ENCODE data around the gene ZNF138. TPM values are rescaled to one million over a fixed set of nuclear protein-coding genes. Genes with fewer than 3 reads are reported as not detected.
"Not testable (repeated sequence)": the region's sequence is repeated elsewhere in the genome, so short reads cannot be mapped to it uniquely, and the experiment has no call there.

The ZNF138 gene
- total RNA-seq, 4 donors from 2014 or later, result 24.3 to 61.3 (median 29.7) TPM

GRCh38 chr7:64811767-64812166 is 17.5 kb downstream of the ZNF138 start:
- Histone ChIP-seq H3K36me3 (peaks cover 11% of the 10 kb centered on the region), H3K4me1 (no peaks in the 10 kb centered on the region), H3K9me3 (no peaks in the 10 kb centered on the region), H3K27me3 (no peaks in the 10 kb centered on the region), H3K27ac (no peak overlapping the region), H3K4me3 (no peak overlapping the region)
- TF ChIP-seq POLR2A (IDR thresholded peaks at IDR 0.05), result no peak
- TF ChIP-seq POLR2AphosphoS5 (IDR thresholded peaks at IDR 0.05), result no peak
- TF ChIP-seq EP300 (IDR thresholded peaks at IDR 0.05), result no peak
- no peak for TF ChIP-seq CTCF (IDR thresholded peaks at IDR 0.05)
- no peak for DNase-seq (ENCODE audit: low spot score in 2 of 2)

- Histone ChIP-seq H3K27ac (no peak overlapping the region), H3K27me3 (no peaks in the 10 kb centered on the region), H3K36me3 (peaks cover 8% of the 10 kb centered on the region), H3K9me3 (no peaks in the 10 kb centered on the region), H3K4me1 (no peaks in the 10 kb centered on the region), H3K4me3 (no peak overlapping the region)
- no peak for DNase-seq (ENCODE audit: low spot score in 2 of 2)
- no peak for TF ChIP-seq POLR2AphosphoS5 (IDR thresholded peaks at IDR 0.05)
- TF ChIP-seq POLR2A (IDR thresholded peaks at IDR 0.05), result no peak
- TF ChIP-seq EP300 (IDR thresholded peaks at IDR 0.05), result no peak
- TF ChIP-seq CTCF (IDR thresholded peaks at IDR 0.05), result no peak
- WGBS, result 89% methylated on average over 1 of the region's 1 CpG
These were observed 36.7 kb downstream of the ZNF138 start for GRCh38 chr7:64830926-64831325.

GRCh38 chr7:64832136-64832535 is 37.9 kb downstream of the ZNF138 start:
- no peak for DNase-seq (ENCODE audit: low spot score in 2 of 2)
- Histone ChIP-seq H3K27ac (no peak overlapping the region), H3K9me3 (no peaks in the 10 kb centered on the region), H3K27me3 (no peaks in the 10 kb centered on the region), H3K4me3 (no peak overlapping the region), H3K36me3 (peaks cover 8% of the 10 kb centered on the region), H3K4me1 (no peaks in the 10 kb centered on the region)
- TF ChIP-seq EP300 (IDR thresholded peaks at IDR 0.05) (no peak), POLR2AphosphoS5 (IDR thresholded peaks at IDR 0.05) (no peak), CTCF (IDR thresholded peaks at IDR 0.05) (no peak), POLR2A (IDR thresholded peaks at IDR 0.05) (no peak)
- 82% methylated on average over 4 of the region's 4 CpGs for WGBS

GRCh38 chr7:64834989-64835388 is 40.8 kb downstream of the ZNF138 start:
- H3K4me3 ChIP-seq, result no peak overlapping the region
- H3K36me3 ChIP-seq, result peaks cover 8% of the 10 kb centered on the region
- DNase-seq (ENCODE audit: low spot score in 2 of 2), result no peak
- H3K27me3 ChIP-seq, result no peaks in the 10 kb centered on the region
- H3K4me1 ChIP-seq, result no peaks in the 10 kb centered on the region
- H3K27ac ChIP-seq, result no peak overlapping the region
- 86% methylated on average over 16 of the region's 16 CpGs for WGBS
- no peaks in the 10 kb centered on the region for H3K9me3 ChIP-seq
- TF ChIP-seq POLR2AphosphoS5 (IDR thresholded peaks at IDR 0.05) (no peak), POLR2A (IDR thresholded peaks at IDR 0.05) (no peak), EP300 (IDR thresholded peaks at IDR 0.05) (no peak), CTCF (IDR thresholded peaks at IDR 0.05) (no peak)

- not testable (repeated sequence) for H3K27me3 ChIP-seq; DNase-seq (ENCODE audit: low spot score in 2 of 2)
- WGBS, result 90% methylated on average over 8 of the region's 8 CpGs
These were observed 41.6 kb downstream of the ZNF138 start for GRCh38 chr7:64835856-64836255.

GRCh38 chr7:64838051-64838450 is 43.8 kb downstream of the ZNF138 start:
- not testable (repeated sequence) for H3K9me3 ChIP-seq; DNase-seq (ENCODE audit: low spot score in 2 of 2); H3K36me3 ChIP-seq; H3K4me3 ChIP-seq; H3K27me3 ChIP-seq; H3K4me1 ChIP-seq; H3K27ac ChIP-seq
- 90% methylated on average over 5 of the region's 17 CpGs for WGBS

More at GRCh38 chr7:64835856-64836255, 41.6 kb downstream of the ZNF138 start:
- H3K9me3 ChIP-seq, H3K4me3 ChIP-seq, H3K36me3 ChIP-seq, H3K4me1 ChIP-seq, H3K27ac ChIP-seq: not testable (repeated sequence)
